Stimulated activated CD8-positive, alpha-beta memory T cell treated with anti-CD3 and anti-CD28 coated beads, Interleukin-7, amount 100 ng/mL, for 24 hours (primary cell): ENCODE data around the gene CFAP46.
"Not testable (repeated sequence)": the region's sequence is repeated elsewhere in the genome, so short reads cannot be mapped to it uniquely, and the experiment has no call there.

Experiments used
- DNase-seq: peaks from one replicate; pipeline ENCODE4 v3.0.0-alpha.2; 2020; ENCODE audit warnings: low read depth

CFAP46 gene

DNA sequence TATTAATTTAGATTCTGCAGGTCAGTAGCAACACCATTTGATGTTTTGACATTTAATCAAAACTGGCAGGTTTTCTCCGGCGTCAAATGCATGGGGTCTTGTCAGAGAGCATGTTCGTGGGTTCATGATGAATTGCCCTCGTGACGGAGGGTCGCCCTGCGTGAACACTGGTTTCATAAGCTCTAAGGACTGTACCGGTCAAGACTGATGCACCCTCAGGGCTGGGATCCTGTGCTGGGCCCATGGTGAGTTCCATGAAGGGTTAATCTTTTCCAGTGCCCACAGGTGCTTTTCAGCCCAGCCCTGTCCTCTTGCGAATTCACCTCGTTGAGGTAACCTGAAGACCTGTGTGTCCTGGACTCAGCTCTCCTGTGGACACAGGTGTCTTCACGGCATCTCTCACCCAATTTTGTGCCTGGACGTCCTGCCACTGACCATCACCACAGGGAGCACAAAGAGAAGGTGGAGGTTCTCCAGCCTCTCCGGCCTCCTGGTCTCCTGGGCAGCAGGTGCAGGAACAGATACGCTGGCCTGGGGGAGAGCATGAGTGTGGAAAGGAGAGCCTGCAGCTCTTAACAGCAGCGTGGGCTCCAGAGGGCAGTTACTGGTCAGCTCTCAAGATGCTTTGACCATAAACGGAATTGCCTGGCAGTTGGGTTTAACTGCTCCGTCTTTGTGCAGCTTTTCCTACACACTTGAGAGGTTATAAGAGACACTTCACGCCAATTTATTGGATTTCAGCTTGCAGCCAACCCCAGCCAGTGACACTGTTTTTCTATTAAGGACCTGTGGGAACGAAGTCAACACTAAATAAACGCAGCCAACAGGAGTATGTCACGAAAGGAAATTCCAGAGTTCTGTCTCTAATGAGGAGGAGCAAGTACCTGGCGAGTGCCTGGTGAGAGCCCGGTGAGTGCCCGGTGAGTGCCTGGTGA is 37.4 kb upstream of the CFAP46 start:
- DNase-seq: no peak

DNA sequence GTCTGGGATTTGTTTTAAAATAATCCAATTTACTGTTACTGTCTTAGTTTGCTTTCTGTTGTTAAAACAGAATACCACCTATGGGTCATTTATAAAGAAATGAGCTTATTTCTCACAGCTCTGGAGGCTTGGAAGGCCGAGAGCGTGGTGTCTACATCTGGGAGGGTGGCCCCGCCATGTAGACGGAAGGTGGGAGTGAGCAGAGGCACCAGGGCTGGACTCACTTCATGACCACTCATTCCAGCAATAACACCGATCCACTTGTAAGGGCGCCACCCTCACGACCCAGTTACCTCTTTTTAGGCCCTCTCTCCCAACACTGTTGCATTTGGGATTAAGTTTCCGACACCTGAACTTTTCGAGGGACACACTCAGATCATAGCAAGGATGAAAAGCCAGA is 36.2 kb upstream of the CFAP46 start:
- no peak for DNase-seq

DNA sequence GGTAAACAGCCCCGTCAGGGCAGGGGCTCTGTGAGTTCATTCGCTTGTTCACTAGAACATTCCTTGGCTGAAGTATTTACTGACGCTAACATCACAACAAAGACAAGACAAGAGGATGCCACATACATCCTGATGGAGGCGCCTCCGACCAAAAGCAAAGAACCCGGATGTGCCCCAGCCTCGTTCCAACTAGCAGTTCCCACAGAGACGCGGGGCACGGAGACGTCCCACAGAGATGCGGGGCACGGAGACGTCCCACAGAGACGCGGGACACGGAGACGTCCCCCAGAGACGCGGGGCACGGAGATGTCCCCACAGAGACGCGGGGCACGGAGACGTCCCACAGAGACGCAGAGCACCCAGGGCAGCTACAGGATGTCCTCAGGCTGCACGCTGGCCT is 35.4 kb upstream of the CFAP46 start:
- DNase-seq: no peak

DNA sequence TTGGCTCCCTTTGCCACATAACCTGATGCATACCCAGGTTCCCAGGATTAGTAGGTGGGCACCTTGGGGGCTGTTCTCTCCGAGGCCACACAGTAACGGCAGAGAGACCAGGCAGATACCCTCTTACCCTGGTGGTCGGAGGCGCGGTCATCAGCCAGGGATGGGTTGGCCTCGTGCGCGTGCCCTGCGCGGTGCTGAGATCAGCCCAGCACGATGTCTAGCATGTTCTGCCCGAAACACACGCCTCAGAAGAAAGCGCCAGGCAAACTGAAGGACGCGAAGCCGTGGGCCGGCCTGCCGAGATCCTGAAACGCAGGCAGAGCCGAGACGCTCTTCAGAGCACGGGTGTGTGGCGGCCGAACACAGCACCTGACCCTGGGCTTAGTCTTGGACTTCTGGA is 34.7 kb upstream of the CFAP46 start:
- DNase-seq: no peak

DNA sequence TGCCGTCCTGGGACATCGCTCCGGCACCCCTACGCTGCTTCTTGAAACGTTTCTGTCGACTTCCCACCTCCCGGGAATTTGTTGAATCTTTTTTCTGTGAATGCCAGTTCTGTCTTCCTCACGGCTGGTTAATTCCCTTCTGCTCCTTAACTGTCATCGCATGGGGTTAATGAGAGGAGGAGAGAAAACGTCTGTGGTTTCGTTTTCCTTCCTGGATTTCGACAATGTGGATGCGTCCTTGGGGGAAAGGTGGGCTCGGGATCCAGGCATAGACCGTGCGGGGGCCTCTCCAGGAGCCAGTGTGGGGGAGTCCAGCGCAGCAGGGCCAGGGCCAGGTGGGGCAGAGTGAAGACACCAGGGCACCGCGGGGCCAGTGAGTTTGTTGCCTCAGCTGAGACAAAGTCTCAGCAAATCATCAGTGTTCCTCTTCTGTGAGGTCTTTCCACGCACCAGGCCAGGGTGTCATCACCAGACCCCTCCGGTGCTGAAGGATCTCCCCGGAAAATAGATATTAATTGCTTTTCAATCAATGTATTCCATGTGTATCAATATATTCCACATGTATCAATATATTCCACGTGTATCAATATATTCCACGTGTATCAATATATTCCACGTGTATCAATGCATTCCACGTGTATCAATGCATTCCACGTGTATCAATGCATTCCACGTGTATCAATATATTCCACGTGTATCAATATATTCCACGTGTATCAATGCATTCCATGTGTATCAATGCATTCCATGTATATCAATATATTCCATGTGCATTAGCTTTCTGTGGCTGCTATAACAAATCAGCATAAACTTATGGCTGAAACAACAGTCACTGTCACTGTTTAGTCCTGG is 33.7 kb upstream of the CFAP46 start:
- no peak for DNase-seq

DNA sequence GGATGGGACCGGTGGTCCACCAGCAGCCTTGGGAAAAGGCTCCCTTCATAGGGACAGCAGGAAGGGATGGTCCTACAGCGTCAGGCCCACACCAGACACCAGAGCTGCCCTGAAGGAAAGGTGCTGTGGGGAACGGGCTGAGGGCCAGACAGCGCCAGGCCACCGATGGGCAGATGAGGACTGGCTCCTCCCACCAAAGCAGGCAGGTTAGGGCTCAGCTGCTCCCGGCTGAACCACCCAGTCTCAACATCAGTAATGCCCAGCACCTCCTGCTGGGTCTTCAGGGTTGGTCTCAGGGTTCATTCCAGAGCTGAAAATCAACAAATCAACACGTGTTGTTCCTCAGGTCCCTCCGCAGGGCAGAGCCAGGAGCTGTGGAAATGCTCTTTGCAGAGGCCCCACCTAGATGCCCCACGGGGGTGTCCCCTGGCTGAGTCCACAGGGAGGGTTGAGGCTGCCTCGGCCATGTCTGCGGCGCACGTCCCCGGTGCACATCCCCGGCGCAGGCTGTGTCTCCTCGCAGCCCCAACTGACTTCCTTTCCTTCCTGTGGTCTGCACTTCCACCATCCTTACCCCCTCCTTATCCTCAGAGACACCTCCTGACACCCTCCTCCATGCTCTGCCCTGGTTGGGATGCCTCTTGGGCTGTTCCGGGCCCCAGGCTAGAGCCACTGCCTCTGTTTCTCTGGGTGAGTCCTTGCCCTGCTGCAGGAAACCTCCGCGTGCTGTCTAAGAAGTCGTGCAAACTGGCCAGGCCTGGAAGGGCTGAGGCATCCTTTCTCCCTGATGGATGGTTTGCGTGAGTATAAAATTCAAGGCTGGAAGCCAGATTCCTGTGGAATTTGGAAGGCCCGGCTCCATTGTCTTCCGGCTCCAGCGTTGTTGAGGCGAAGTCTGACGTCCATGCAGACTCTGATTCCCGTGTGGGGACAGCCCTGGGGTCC is 32.8 kb upstream of the CFAP46 start:
- DNase-seq: no peak

DNA sequence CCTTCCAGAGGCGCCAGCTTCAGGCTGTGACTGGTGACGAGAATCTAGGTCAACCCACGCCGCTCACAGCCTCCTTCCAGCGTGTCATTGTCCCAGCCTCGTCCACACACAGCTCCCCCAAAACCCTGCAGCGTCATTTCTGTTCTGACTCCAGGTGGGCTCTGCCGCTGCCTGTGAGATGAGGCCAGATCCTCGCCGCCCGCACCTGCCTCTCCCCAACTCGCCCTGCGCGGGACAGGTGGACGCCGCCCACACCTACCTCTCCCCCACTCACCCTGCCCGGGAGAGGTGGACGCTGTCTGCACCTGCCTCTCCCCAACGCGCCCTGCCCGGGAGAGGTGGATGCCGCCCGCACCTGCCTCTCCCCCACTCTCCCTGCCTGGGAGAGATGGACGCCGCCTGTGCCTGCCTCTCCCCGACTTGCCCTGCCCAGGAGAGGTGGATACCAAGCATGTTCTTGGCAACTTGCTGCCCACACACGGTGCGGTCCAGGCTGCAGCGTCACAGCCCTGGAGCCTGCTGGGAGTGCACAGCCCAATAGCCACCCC is 32.0 kb upstream of the CFAP46 start:
- no peak for DNase-seq

DNA sequence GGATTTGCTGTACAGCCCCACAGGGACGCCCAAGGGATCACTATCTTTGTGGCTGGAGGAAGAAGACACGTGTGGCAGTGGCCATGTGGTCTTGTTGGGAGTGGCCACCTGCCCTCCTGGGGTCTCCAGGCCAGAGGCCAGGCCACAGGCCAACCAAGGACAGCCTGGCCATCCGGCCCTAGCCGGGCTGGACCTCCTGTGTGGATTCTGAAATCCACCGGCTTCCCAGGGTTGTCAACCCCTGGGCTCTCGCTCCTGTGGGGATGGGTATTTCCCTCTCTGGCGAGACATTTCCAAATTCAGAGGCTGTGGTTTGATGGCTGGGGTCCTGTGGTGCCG is 31.5 kb upstream of the CFAP46 start:
- DNase-seq: no peak

DNA sequence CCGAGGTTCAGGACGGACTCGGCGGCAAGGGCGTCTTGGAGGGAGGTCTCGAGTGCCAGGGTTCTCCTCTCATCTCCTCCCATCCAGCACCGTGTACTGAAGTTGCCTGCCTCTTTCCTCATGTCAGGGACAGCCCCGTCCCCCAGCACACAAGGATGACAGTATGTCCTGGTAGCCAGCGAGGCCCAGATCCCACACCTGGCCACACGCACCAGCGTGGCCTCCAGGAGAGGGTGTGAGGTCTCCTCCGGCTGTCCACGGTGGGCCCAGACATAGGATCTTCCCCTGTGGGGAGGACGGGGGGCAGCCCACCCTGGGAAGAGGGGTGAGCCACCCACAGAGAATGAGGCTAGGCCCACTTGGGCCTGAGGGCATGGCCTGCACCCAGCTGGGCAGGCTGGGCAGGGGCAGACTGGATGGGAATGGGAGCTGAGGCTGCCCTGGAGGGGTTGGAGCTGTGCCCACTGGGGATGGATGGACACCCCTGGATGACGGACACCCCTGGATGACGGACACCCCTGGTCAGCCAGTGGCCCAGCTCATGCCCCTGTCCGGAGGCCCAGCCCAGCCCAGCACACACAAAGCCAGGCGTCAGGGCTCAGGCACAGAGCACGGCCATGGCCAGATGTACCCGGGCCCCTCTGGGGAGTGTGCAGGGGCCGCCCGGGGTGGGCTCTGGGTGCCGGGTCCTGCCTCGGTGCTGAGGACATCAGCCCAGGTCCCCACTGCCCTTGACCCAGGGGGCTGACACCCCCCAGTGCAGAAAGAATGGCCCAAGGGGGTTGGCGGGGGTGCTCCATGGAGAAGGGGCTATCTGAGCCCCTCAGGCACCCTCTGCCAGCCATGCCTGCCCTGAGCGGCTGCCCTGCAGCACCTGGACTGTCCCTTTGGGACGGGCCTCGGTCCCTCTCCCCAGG is 30.9 kb upstream of the CFAP46 start:
- no peak for DNase-seq

DNA sequence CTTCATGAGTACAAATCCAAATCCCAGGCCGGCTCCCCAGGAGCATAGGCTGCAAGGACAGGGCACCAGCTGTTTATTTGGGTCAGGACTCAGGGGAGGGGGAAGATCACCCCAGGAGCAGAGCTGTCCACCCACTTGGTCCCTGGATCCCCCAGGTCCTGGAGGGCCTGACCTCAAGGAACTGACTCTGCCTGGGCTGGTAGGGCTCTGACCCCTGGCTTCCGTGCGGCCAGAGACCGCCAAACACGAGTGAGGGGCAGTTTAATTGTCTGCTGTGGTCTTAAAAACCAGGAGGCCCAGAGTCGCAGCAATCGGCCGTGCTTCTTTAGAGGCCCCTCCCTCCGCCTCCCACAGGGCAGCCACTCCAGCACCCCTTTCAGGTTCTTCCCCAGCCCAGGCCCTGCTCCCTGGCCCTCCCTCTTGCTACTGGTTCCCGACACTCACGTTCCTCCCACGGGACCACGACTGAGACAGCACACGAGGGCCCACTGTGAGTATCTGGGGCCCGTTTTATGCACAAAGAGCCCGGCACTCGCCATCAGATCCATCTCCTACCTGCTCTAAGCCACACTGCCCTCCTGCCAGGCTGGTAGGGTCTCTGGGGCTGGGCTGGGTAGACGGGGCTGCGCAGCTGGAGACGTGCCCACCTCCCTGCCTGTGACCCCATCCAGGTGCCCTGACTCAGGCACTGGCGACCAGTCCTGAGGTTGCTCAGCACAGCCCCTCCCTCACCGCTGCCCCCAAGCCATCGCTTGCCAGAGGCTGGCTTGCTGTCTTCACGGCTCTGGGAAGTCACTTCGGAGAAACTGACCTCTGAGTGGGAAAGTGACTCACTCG is 30.0 kb upstream of the CFAP46 start:
- DNase-seq: no peak

DNA sequence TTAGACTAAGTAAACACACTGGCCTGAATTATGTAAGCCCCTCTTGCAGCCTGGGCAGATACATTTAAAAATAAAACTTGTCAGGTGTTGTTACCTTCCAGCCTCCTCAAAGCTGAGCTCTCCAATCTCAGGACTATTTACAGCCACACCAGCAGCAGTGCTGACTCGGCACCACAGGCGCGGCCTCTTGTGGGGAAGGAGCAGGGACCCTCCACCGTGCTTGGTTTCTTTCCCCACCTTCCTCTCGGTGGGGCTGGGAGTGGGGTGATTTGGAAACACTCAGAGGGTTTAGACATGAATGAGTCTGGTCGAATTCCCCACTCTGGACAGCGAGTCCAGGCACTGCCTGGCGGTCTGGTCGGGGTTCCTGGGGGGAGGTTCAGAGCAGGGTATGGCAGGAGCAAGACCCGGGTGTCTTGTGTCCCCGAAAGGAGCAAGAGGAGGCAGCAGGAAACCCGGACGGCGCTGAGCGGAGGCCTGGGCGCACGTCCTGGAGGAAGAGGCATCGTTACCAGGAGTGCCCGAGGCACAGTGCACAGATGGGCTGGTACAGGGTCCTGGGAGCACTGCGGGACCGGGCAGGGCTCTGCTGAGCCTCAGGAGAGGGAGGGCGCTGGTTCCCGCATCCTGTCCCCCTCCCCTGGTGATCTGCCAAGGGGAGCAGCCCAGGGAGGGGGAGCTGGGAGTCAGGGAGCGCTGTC is 29.2 kb upstream of the CFAP46 start:
- DNase-seq: no peak

DNA sequence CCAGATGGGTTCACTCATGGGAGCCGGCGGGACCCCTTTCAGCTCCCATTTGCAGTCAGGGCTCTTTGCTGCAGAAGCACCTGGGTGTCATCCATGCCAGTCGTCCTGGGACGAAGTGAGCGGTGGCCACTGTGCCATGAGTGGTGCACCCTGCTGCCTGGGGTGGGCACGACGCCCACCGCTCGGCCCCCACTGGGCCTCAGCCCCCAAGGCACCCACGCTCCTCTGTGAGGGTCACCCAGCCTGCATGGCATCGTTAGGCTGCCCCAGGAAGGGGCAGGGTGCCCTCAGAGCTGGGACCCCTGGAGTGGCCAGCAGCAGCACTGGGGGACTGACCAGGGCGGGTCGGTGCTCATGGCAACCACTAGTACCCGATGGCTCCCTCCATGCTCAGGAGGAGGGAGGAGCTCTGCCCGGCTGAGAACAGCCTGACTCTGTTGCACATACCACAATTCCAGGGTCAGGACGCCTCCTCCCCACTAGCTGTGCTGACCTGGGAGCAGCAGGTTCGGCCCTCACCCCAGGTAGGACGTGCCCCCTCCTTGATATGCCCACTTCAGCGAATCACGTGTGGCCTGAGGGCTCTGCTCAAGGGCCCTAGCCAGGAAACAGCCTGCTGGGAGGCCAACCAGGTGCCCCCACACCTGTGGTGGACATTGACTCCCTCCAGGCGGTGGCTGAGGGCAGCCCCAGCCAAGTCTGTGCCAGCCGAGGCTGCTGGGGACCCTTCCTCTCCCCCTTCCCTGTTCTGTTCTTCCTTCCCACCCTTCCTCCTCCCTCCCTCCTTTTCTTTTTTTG is 28.5 kb upstream of the CFAP46 start:
- no peak for DNase-seq

DNA sequence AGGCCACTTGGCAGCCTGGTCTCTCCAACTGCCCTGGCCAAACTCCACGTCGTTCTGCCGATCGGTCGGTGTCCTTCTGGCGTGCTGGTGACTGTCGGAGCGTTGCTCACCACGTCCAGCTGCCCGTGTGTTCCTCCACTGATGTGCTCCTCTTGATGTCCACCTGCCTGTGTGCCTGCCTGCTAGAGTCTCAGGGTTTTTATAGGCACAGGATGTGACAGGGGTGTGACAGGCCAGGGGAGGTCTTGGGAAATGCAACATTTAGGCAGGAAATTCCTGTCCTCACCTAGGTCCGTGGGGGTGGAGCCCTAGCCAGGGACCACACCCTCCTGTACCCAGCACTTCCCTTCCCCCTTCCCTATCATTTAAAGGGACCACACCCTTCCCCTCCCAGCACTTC is 25.2 kb upstream of the CFAP46 start:
- DNase-seq: no peak

DNA sequence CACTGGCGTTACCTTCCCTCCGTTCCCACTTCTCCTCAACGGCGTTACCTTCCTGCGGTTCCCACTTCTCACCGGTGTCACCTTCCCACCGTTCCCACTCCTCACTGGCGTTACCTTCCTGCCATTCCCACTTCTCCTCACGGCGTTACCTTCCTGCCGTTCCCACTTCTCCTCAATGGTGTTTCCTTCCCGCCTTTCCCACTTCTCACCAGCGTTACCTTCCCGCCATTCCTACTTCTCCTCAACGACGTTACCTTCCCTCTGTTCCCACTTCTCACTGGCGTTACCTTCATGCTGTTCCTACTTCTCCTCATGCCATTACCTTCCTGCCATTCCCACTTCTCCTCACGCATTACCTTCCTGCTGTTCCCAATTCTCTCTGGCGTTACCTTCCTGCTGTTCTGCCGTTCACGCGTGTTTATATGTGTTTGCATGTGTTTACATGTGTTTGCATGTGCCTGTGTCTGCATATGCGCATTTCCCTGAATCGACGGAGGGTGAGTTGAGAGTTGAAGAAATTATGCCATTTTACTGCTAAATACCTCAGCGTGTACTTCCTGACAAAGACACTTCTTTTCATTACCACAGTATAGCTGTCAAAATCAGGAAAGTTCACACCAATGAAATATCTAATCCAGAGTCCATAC is 23.2 kb upstream of the CFAP46 start:
- DNase-seq: no peak

DNA sequence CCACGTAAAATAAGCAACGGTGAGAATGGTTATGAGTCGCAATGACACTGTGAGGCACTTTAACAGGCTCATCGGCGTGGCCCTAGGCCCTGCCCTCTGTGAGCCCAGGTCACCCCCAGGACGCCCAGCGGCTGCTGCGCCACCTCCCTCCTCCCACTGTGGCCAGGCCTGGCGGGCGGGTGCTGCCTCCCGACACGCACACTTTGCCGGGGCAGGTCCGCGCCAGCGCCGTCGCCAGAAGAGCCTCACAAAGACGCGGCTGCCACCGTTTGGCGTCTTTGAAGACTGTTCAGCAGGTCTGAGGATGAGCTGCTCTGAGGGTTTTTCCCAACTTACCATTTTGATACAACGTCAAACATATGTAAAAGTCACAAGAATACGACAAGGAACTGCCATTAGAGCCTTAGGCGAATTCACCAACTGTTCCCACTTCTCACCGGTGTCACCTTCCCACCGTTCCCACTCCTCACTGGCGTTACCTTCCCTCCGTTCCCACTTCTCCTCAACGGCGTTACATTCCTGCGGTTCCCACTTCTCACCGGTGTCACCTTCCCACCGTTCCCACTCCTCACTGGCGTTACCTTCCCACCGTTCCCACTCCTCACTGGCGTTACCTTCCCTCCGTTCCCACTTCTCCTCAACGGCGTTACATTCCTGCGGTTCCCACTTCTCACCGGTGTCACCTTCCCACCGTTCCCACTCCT is 22.5 kb upstream of the CFAP46 start:
- DNase-seq: not testable (repeated sequence)

DNA sequence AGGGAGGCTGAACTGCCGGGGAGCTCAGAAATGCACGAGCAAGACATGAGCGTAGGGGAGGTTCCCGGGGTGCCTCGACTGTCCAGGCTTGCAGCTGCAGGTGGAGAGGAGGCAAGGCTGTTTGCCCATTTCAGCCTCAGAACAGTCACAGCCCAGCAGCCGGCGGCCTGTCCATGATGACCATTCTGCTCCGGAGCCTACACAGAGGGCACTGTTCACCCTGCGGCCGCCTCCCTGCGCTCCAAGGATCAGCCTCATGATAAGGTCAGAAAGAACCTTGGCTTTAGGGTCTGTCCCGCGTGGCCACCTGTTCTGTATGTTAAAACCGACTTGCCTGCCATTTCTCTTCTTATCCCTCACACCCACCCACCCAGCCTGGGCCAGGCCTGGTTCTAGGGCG is 21.9 kb upstream of the CFAP46 start:
- DNase-seq: no peak

DNA sequence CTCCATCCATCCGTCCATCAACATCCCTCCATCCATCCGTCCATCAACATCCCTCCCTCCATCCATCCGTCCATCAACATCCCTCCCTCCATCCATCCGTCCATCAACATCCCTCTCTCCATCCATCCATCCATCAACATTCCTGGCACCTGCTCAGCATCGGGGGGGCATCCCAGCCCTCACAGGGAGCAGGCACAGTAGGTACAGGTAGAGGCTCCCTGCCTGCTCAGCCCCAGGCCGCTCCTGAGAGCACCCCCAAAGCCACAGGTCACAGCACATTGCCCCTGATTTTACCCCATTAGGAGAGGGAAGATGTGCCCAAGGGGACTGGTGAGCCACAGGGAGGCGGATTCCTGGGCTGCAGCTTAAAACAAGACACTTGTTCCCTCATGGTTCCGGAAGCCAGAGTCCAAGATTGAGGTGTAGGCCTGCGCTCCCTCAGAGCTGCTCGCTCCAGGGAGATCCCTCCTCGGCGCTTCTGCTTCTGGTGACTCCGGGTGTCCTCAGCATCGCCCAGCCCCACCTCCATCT is 21.1 kb upstream of the CFAP46 start:
- no peak for DNase-seq
